Cerebellar nuclear complex (tissue), 1 donor: ENCODE data around the gene TENM3.
"Not testable (repeated sequence)": the region's sequence is repeated elsewhere in the genome, so short reads cannot be mapped to it uniquely, and the experiment has no call there.

Experiments
- DNase-seq, 2 experiments: peaks; one replicate each; lab custom pipeline; 2025; lab: John Stamatoyannopoulos, UW

Gene TENM3

GRCh38 chr4:182810103-182810615 is 567.0 kb downstream of the TENM3 start:
- DNase-seq, result no peak

- DNase-seq, result no peak
Observed at GRCh38 chr4:182812916-182813315, 569.7 kb downstream of the TENM3 start.

GRCh38 chr4:182814065-182814464 is 570.9 kb downstream of the TENM3 start:
- not testable (repeated sequence) for DNase-seq

- DNase-seq, result no peak
Observed at GRCh38 chr4:182818926-182819730, 575.9 kb downstream of the TENM3 start.

- no peak for DNase-seq
Observed at GRCh38 chr4:182819751-182820150, 576.5 kb downstream of the TENM3 start.

- no peak for DNase-seq
Observed at GRCh38 chr4:182822554-182822953, 579.4 kb downstream of the TENM3 start.

- no peak for DNase-seq
Observed at GRCh38 chr4:182823576-182823975, 580.4 kb downstream of the TENM3 start.

- no peak for DNase-seq
Observed at GRCh38 chr4:182825003-182825402, 581.8 kb downstream of the TENM3 start.

GRCh38 chr4:182825786-182826185 is 582.6 kb downstream of the TENM3 start:
- DNase-seq, result no peak

- no peak for DNase-seq
Observed at GRCh38 chr4:182826391-182826790, 583.2 kb downstream of the TENM3 start.

- no peak for DNase-seq
Observed at GRCh38 chr4:182827166-182827565, 584.0 kb downstream of the TENM3 start.

GRCh38 chr4:182827954-182828353 is 584.8 kb downstream of the TENM3 start:
- no peak for DNase-seq

GRCh38 chr4:182828360-182829025 is 585.3 kb downstream of the TENM3 start:
- DNase-seq, result no peak

GRCh38 chr4:182829196-182829595 is 586.0 kb downstream of the TENM3 start:
- DNase-seq, result no peak

GRCh38 chr4:182831376-182831775 is 588.2 kb downstream of the TENM3 start:
- no peak for DNase-seq

- DNase-seq, result no peak
Observed at GRCh38 chr4:182832352-182833120, 589.3 kb downstream of the TENM3 start.

GRCh38 chr4:182835006-182835740 is 592.0 kb downstream of the TENM3 start:
- no peak for DNase-seq

GRCh38 chr4:182837831-182838230 is 594.6 kb downstream of the TENM3 start:
- DNase-seq, result no peak

GRCh38 chr4:182838535-182838934 is 595.3 kb downstream of the TENM3 start:
- DNase-seq, result no peak

- DNase-seq, result no peak
Observed at GRCh38 chr4:182839256-182839655, 596.1 kb downstream of the TENM3 start.

- no peak for DNase-seq
Observed at GRCh38 chr4:182840108-182840507, 596.9 kb downstream of the TENM3 start.

GRCh38 chr4:182842104-182842600 is 599.0 kb downstream of the TENM3 start:
- no peak for DNase-seq
